AG09319 (cell line): ENCODE measurements around the gene HEPN1.
A peak's percentile ranks its signal among the peaks of the same experiment; 100 is the strongest.

Experiments used
- DNase-seq: peaks from one replicate; pipeline ENCODE4 v3.0.0-alpha.2; 2010; ENCODE audit warnings: low read depth; ENCODE audit errors: extremely low read depth
- TF ChIP-seq, protein P1 (sequence below): IDR thresholded peaks from 2 replicates; pipeline ENCODE4 v1.5.1; 2011; ENCODE audit warnings: low read depth, mild to moderate bottlenecking, inconsistent platforms, low read length, moderate library complexity

Gene HEPN1

GRCh38 chr11:124899383-124900145, 19.5 kb upstream of the HEPN1 start:
- DNase-seq = no peak
- TF ChIP-seq, protein P1, sequence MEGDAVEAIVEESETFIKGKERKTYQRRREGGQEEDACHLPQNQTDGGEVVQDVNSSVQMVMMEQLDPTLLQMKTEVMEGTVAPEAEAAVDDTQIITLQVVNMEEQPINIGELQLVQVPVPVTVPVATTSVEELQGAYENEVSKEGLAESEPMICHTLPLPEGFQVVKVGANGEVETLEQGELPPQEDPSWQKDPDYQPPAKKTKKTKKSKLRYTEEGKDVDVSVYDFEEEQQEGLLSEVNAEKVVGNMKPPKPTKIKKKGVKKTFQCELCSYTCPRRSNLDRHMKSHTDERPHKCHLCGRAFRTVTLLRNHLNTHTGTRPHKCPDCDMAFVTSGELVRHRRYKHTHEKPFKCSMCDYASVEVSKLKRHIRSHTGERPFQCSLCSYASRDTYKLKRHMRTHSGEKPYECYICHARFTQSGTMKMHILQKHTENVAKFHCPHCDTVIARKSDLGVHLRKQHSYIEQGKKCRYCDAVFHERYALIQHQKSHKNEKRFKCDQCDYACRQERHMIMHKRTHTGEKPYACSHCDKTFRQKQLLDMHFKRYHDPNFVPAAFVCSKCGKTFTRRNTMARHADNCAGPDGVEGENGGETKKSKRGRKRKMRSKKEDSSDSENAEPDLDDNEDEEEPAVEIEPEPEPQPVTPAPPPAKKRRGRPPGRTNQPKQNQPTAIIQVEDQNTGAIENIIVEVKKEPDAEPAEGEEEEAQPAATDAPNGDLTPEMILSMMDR = no peak

- peak; percentile 52 for DNase-seq
Observed at GRCh38 chr11:124900464-124900863, 18.6 kb upstream of the HEPN1 start.

GRCh38 chr11:124902616-124903015, 16.4 kb upstream of the HEPN1 start:
- no peak for DNase-seq
- TF ChIP-seq, protein P1 = no peak

More at GRCh38 chr11:124900464-124900863, 18.6 kb upstream of the HEPN1 start:
- TF ChIP-seq, protein P1 = no peak

DNA sequence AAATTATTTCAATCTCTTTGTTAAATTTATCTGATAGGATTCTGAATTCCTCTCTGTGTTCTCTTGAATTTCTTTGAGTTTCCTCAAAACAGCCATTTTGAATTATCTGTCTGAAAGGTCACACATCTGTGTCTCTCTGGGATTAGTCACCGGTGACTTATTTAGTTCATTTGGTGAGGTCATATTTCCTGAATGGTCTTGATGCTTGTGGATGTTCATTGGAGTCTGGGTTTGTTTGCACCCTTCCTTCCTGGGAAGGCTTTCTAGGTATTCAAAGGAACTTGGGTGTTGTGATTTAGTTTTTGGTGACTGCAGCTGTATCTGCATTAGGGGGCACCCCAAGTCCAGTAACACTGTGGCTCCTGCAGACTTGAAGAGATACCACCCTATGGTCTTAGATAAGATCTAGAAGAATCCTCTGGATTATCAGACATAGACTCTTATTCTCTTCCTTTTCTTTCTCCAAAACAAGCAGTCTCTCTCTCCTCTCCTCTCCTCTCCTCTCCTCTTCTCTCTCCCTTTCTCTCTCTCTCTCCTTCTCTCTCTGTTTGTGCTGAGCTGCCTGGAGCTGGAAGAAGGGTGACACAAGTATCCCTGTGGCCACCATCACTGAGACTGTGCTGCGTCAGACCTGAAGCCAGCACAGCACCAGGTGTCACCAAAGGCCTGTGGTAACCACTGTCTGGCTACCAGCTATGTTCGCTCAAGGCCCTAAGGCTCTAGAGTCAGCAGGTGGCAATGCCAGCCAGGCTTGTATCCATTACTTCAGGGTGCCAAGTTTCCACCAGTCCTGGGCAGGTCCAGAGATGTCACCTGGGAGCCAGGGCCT, 3.3 kb upstream of the HEPN1 start:
- DNase-seq = no peak
- TF ChIP-seq, protein P1 = no peak

DNA sequence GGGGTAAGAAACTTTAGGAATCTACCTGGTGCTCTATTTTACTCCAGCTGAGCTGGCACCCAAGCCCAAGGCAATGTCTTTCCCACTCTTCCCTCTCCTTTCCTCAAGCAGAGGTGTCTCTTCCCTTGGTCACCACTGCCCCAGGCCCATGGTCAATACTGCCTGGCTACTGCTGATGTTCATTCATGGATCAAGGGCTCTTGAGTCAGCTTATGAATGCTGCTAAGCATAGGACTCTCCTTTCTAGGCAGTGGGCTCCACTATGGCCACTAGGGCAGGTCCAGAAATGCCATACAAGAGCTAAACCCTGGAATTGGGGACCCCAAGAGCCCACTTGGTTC, 2.7 kb upstream of the HEPN1 start:
- DNase-seq = no peak

DNA sequence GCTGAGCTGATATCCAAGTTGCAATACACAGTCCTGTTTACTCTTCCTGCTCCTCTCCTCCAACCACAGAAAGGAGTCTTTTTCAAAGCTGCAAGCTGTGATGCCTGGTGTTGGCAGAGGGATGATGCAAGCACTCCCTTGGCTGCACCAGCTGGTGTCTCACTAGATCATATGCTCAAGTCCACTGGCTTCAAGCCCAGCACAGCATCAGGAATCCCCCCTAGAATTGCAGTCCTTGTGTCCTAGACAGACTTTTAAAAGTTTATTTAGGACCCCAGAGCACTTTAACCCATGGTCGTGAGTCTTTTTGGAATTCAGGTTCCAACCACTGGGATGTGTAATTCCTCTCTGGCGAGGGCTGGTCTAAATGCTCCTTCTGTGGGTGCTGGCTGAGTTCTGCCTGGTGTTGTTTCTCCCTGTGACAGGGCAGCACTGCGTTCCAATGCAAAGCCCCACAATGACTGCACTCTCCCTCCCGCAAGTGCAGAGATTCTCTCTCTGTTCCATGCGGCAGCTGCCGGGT, 1.9 kb upstream of the HEPN1 start:
- no peak for DNase-seq

More for the DNA sequence above, 2.7 kb upstream of the HEPN1 start:
- TF ChIP-seq, protein P1 = no peak

More for the DNA sequence above, 1.9 kb upstream of the HEPN1 start:
- TF ChIP-seq, protein P1 = no peak
